Vagina (tissue), 2 donors: ENCODE measurements around the gene ACSL1. TPM values are rescaled to one million over a fixed set of nuclear protein-coding genes. Genes with fewer than 3 reads are reported as not detected.
"Not testable (repeated sequence)": the region's sequence is repeated elsewhere in the genome, so short reads cannot be mapped to it uniquely, and the experiment has no call there.

ENCODE experiments used
- DNase-seq, 2 donors: peaks; one replicate each; pipeline ENCODE4 v3.0.0-alpha.2; 2017; ENCODE audit errors: extremely low spot score in 2 of 2
- H3K27ac ChIP-seq: fragments of 200-600 bp; sonication (generic); one replicate; pipeline ENCODE4 v1.5.1; 2019
- H3K27me3 ChIP-seq: fragments of 200-600 bp; sonication (generic); one replicate; pipeline ENCODE4 v1.5.1; 2019
- H3K36me3 ChIP-seq, 2 donors: fragments of 200-600 bp; sonication (generic); one replicate each; pipeline ENCODE4 v1.5.1; 2017 to 2019
- H3K4me1 ChIP-seq: fragments of 200-600 bp; sonication (generic); one replicate; pipeline ENCODE4 v1.5.1; 2019
- H3K4me3 ChIP-seq, 2 donors: fragments of 200-600 bp; sonication (generic); 1 replicate in 1 of 2; 2 replicates in 1 of 2; pipeline ENCODE4 v1.5.1; 2016 to 2019
- H3K9me3 ChIP-seq: fragments of 200-600 bp; sonication (generic); one replicate; pipeline ENCODE4 v1.5.1; 2019
- POLR2A ChIP-seq, 2 donors: fragments of 450-650 bp; IDR thresholded peaks; one replicate each; pipeline ENCODE4 v1.6.1; 2017; ENCODE audit warnings: antibody characterized with exemption in 2 of 2, mild to moderate bottlenecking in 2 of 2, moderate library complexity in 2 of 2
- POLR2AphosphoS5 ChIP-seq, 2 donors: sonication (generic); formaldehyde crosslinking; IDR thresholded peaks; one replicate each; pipeline ENCODE4 v1.9.0; 2017; ENCODE audit warnings: antibody characterized with exemption in 2 of 2, mild to moderate bottlenecking in 2 of 2, low read depth in 1 of 2; ENCODE audit not compliant: insufficient read depth in 1 of 2
- intact Hi-C: fragments of 100-400 bp; cut with DNase I; formaldehyde crosslinking; loops from one replicate; pipeline ENCODE4 v1.15.1; 2023
- total RNA-seq: library from RNA; depleted of rRNA; stranded (reverse); fragments of >200 nt; gene quantifications from one replicate; pipeline ENCODE4 v1.2.3, GENCODE V29; 2016
- TF ChIP-seq, protein P1 (sequence below), 3 experiments: fragments of 450-650 bp in 2 of 3; fragments of 200-600 bp in 1 of 3; sonication (generic) in 1 of 3; IDR thresholded peaks; one replicate each; pipeline ENCODE4 v1.5.1; 2017 to 2019; ENCODE audit warnings: antibody characterized with exemption in 3 of 3, mild to moderate bottlenecking in 2 of 3, moderate library complexity in 2 of 3

The ACSL1 gene
- total RNA-seq, 1 donor from 2014 or later: 106 TPM

DNA sequence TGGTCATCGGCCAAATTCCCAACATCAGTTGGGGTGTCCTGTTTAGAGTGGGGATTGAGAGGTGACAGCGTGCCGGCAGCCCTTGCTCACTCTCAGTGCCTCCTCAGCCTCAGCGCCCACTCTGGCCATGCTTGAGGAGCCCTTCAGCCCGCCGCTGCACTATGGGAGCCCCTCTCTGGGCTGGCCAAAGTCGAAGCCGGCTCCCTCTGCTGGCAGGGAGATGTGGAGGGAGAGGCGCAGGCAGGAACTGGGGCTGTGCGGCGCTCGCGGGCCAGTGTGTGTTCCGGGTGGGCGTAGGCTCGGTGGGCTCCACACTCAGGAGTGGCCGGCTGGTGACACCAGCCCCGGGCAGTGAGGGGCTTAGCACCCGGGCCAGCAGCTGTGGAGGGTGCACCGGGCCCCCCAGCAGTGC lies 84.8 kb downstream of the ACSL1 start:
- Histone ChIP-seq H3K4me3 (no peak overlapping the region), H3K27ac (no peak overlapping the region), H3K27me3 (no peaks in the 10 kb centered on the region), H3K36me3 (no peaks in the 10 kb centered on the region), H3K9me3 (no peaks in the 10 kb centered on the region), H3K4me1 (peaks cover 8% of the 10 kb centered on the region)
- intact Hi-C loops: loop anchor here (10.0 kb wide), 1 partner anchor 244 kb away; no protein-coding TSS in a partner anchor
- DNase-seq: no peak
- TF ChIP-seq POLR2A (IDR thresholded peaks at IDR 0.05): no peak
- TF ChIP-seq, protein P1, sequence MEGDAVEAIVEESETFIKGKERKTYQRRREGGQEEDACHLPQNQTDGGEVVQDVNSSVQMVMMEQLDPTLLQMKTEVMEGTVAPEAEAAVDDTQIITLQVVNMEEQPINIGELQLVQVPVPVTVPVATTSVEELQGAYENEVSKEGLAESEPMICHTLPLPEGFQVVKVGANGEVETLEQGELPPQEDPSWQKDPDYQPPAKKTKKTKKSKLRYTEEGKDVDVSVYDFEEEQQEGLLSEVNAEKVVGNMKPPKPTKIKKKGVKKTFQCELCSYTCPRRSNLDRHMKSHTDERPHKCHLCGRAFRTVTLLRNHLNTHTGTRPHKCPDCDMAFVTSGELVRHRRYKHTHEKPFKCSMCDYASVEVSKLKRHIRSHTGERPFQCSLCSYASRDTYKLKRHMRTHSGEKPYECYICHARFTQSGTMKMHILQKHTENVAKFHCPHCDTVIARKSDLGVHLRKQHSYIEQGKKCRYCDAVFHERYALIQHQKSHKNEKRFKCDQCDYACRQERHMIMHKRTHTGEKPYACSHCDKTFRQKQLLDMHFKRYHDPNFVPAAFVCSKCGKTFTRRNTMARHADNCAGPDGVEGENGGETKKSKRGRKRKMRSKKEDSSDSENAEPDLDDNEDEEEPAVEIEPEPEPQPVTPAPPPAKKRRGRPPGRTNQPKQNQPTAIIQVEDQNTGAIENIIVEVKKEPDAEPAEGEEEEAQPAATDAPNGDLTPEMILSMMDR (IDR thresholded peaks at IDR 0.05): no peak
- no peak for TF ChIP-seq POLR2AphosphoS5 (IDR thresholded peaks at IDR 0.05; ENCODE audit: insufficient read depth in 1 of 2, low read depth in 1 of 2)

DNA sequence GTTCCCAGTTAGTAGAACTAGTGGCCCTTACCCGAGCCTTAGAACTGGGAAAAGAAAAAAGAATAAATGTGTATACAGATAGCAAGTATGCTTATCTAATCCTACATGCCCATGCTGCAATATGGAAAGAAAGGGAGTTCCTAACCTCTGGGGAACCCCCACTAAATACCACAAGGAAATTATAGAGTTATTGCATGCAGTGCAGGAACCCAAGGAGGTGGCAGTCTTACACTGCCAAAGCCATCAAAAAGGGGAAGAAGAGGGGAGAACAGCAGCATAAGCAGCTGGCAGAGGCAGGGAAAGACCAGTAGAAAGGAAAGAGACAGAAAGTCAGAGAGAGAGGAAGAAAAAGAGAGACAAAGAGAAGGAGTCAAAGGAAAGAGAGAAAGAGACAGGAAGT lies 86.2 kb downstream of the ACSL1 start:
- intact Hi-C loops: loop anchor here (10.0 kb wide), 1 partner anchor 95 kb away; the partner anchor contains the start of genes CASP3 and PRIMPOL
- not testable (repeated sequence) for H3K27me3 ChIP-seq, H3K4me3 ChIP-seq, H3K9me3 ChIP-seq, DNase-seq, H3K36me3 ChIP-seq, H3K27ac ChIP-seq, H3K4me1 ChIP-seq

- Histone ChIP-seq H3K4me1 (peaks cover 20% of the 10 kb centered on the region), H3K27ac (no peak overlapping the region), H3K4me3 (peak overlapping the region; percentile 59 to 80), H3K36me3 (no peaks in the 10 kb centered on the region), H3K9me3 (no peaks in the 10 kb centered on the region), H3K27me3 (no peaks in the 10 kb centered on the region)
- DNase-seq: no peak
- no peak for TF ChIP-seq POLR2A (IDR thresholded peaks at IDR 0.05)
- TF ChIP-seq, protein P1 (IDR thresholded peaks at IDR 0.05): no peak
- no peak for TF ChIP-seq POLR2AphosphoS5 (IDR thresholded peaks at IDR 0.05; ENCODE audit: insufficient read depth in 1 of 2, low read depth in 1 of 2)
- intact Hi-C loops: loop anchor here (10.0 kb wide), 1 partner anchor 90 kb away; the partner anchor contains the start of genes CASP3 and PRIMPOL
These were observed 91.0 kb downstream of the ACSL1 start for GRCh38 chr4:184734758-184735157.

GRCh38 chr4:184733654-184734524 lies 91.9 kb downstream of the ACSL1 start, which contains the start of gene CENPU:
Gene CENPU (minus strand): TSS chr4:184734096. CDS start chr4:184734062, 34 bp downstream.
- DNase-seq: peak in 1 of 2 donors; percentile 97
- Histone ChIP-seq H3K27me3 (no peaks in the 10 kb centered on the region), H3K4me1 (peaks cover 20% of the 10 kb centered on the region), H3K9me3 (no peaks in the 10 kb centered on the region), H3K27ac (peak within 1 kb of the TSS; percentile 67), H3K4me3 (peak within 1 kb of the TSS; percentile 59 to 80), H3K36me3 (no peaks in the 10 kb centered on the region)
- intact Hi-C loops: loop anchor here (10.0 kb wide), 1 partner anchor 89 kb away; the partner anchor contains the start of genes CASP3 and PRIMPOL
- TF ChIP-seq, protein P1 (IDR thresholded peaks at IDR 0.05): peak in 2 of 3 experiments; percentile 23 to 69
- TF ChIP-seq POLR2AphosphoS5 (IDR thresholded peaks at IDR 0.05; ENCODE audit: insufficient read depth in 1 of 2, low read depth in 1 of 2) (peak; percentile 90 to 97), POLR2A (IDR thresholded peaks at IDR 0.05) (peak in 1 of 2 donors; percentile 92)

GRCh38 chr4:184732126-184732525 lies 93.6 kb downstream of the ACSL1 start:
- intact Hi-C loops: loop anchor here (10.0 kb wide), 1 partner anchor 87 kb away; the partner anchor contains the start of genes CASP3 and PRIMPOL
- Histone ChIP-seq H3K9me3 (no peaks in the 10 kb centered on the region), H3K4me1 (peaks cover 20% of the 10 kb centered on the region), H3K27ac (peak overlapping the region; percentile 44), H3K4me3 (no peak overlapping the region), H3K36me3 (no peaks in the 10 kb centered on the region), H3K27me3 (no peaks in the 10 kb centered on the region)
- TF ChIP-seq POLR2A (IDR thresholded peaks at IDR 0.05) (no peak), POLR2AphosphoS5 (IDR thresholded peaks at IDR 0.05; ENCODE audit: insufficient read depth in 1 of 2, low read depth in 1 of 2) (peak in 1 of 2 donors; percentile 34)
- TF ChIP-seq, protein P1 (IDR thresholded peaks at IDR 0.05): no peak
- no peak for DNase-seq
